Lower lobe of right lung (tissue), 2 donors: Measurements from ENCODE around the gene PPP1R13B. TPM values are rescaled to one million over a fixed set of nuclear protein-coding genes. Genes with fewer than 3 reads are reported as not detected.

Source experiments
- ATAC-seq, 2 donors: fragments of 200-7000 bp; cut with Tn5 transposase; one replicate each; pipeline ENCODE4 v1.9.1; 2020 to 2022; ENCODE audit warnings: mild to moderate bottlenecking in 2 of 2, moderate library complexity in 2 of 2
- DNase-seq: peaks from one replicate; pipeline ENCODE4 v3.0.0-alpha.2; 2020
- H3K27ac ChIP-seq: fragments of 200-600 bp; one replicate; pipeline ENCODE4 v1.8.0; 2022
- H3K27me3 ChIP-seq: fragments of 200-600 bp; one replicate; pipeline ENCODE4 v1.8.0; 2022; ENCODE audit warnings: low read depth
- H3K36me3 ChIP-seq: fragments of 200-600 bp; one replicate; pipeline ENCODE4 v1.8.0; 2022; ENCODE audit warnings: mild to moderate bottlenecking
- H3K4me1 ChIP-seq: fragments of 200-600 bp; one replicate; pipeline ENCODE4 v1.8.0; 2022
- H3K4me3 ChIP-seq: fragments of 200-600 bp; one replicate; pipeline ENCODE4 v1.8.0; 2022; ENCODE audit warnings: mild to moderate bottlenecking
- H3K9me3 ChIP-seq: fragments of 200-600 bp; one replicate; pipeline ENCODE4 v1.8.0; 2022
- CTCF ChIP-seq: fragments of 200-600 bp; IDR thresholded peaks from one replicate; pipeline ENCODE4 v1.8.0; 2022; ENCODE audit warnings: antibody characterized with exemption, mild to moderate bottlenecking
- intact Hi-C: fragments of 100-400 bp; cut with DNase I; formaldehyde crosslinking; loops from one replicate; pipeline ENCODE4 v1.11.0; 2022
- total RNA-seq: library from RNA; stranded (reverse); fragmentation: NEBNext Ultra II Directional; extraction: Animal tissue kit (Norgen Biotek cat#: 25700); gene quantifications from one replicate; pipeline ENCODE4 v1.2.1, GENCODE V29; 2021
- donor health status: DM: no; HTN: yes; CAD: no; lungs with severe emphysema.

The PPP1R13B gene
- total RNA-seq, 1 donor from 2014 or later, result 60.6 TPM

- H3K36me3 ChIP-seq, result no peaks in the 10 kb centered on the region
- no peaks in the 10 kb centered on the region for H3K27me3 ChIP-seq
- intact Hi-C loops, result no loop called here
- DNase-seq (no peak), ATAC-seq (no peak)
- H3K27ac ChIP-seq, result peak overlapping the region; percentile 78
- no peak for TF ChIP-seq CTCF
- no peaks in the 10 kb centered on the region for H3K9me3 ChIP-seq
- H3K4me3 ChIP-seq, result peak overlapping the region; percentile 55
- peaks cover 38% of the 10 kb centered on the region for H3K4me1 ChIP-seq
Observed at GRCh38 chr14:103870891-103871595, 23.7 kb upstream of the PPP1R13B start.

- no peaks in the 10 kb centered on the region for H3K36me3 ChIP-seq
- no peak overlapping the region for H3K27ac ChIP-seq
- H3K27me3 ChIP-seq, result no peaks in the 10 kb centered on the region
- ATAC-seq, result no peak
- DNase-seq, result no peak
- H3K9me3 ChIP-seq, result no peaks in the 10 kb centered on the region
- intact Hi-C loops, result no loop called here
- TF ChIP-seq CTCF, result no peak
- H3K4me3 ChIP-seq, result no peak overlapping the region
- H3K4me1 ChIP-seq, result peaks cover 38% of the 10 kb centered on the region
Observed at GRCh38 chr14:103870144-103870876, 22.9 kb upstream of the PPP1R13B start.

- H3K36me3 ChIP-seq, result no peaks in the 10 kb centered on the region
- peaks cover 38% of the 10 kb centered on the region for H3K4me1 ChIP-seq
- H3K27ac ChIP-seq, result no peak overlapping the region
- TF ChIP-seq CTCF, result no peak
- ATAC-seq (no peak), DNase-seq (no peak)
- no peaks in the 10 kb centered on the region for H3K27me3 ChIP-seq
- H3K9me3 ChIP-seq, result no peaks in the 10 kb centered on the region
- intact Hi-C loops, result no loop called here
- no peak overlapping the region for H3K4me3 ChIP-seq
Observed at GRCh38 chr14:103869406-103870143, 22.2 kb upstream of the PPP1R13B start.

- H3K36me3 ChIP-seq, result no peaks in the 10 kb centered on the region
- no peaks in the 10 kb centered on the region for H3K9me3 ChIP-seq
- no peak overlapping the region for H3K4me3 ChIP-seq
- H3K27ac ChIP-seq, result peak overlapping the region; percentile 60
- H3K27me3 ChIP-seq, result no peaks in the 10 kb centered on the region
- no peak for TF ChIP-seq CTCF
- no peak for DNase-seq
- intact Hi-C loops, result no loop called here
- H3K4me1 ChIP-seq, result peaks cover 32% of the 10 kb centered on the region
- no peak for ATAC-seq
Observed at GRCh38 chr14:103868242-103868897, 21.0 kb upstream of the PPP1R13B start.

GRCh38 chr14:103867523-103867953 is 20.2 kb upstream of the PPP1R13B start:
- Histone ChIP-seq H3K27me3 (no peaks in the 10 kb centered on the region), H3K4me3 (no peak overlapping the region), H3K36me3 (no peaks in the 10 kb centered on the region), H3K4me1 (peaks cover 24% of the 10 kb centered on the region), H3K27ac (peak overlapping the region; percentile 60), H3K9me3 (no peaks in the 10 kb centered on the region)
- intact Hi-C loops, result no loop called here
- no peak for TF ChIP-seq CTCF
- ATAC-seq, result peak; percentile 60 to 61
- DNase-seq, result peak; percentile 70
